Muscle of arm (tissue), 14 donors: ENCODE data around the gene UGT8. TPM values are rescaled to one million over a fixed set of nuclear protein-coding genes. Genes with fewer than 3 reads are reported as not detected.
"Not testable (repeated sequence)": the region's sequence is repeated elsewhere in the genome, so short reads cannot be mapped to it uniquely, and the experiment has no call there.

ENCODE experiments used
- DNase-seq: peaks from one replicate; pipeline ENCODE4 v3.0.0-alpha.2; 2013
- long read RNA-seq, 11 donors: transcript quantifications; one replicate each; lab custom pipeline, GENCODE V29; 2026
- polyA plus RNA-seq, 12 donors: library from polyadenylated mRNA; unstranded; fragments of 120-200 nt; gene quantifications; one replicate each; pipeline ENCODE4 v1.2.1, GENCODE V29; 2013; ENCODE audit not compliant: insufficient read length in 12 of 12

UGT8 gene
- polyA plus RNA-seq, result 10 to 100 TPM in 1 of 12 donors, 1 to 10 TPM in 2, under 1 TPM in 8, not detected in 1; 0.31 to 14.6 (median 0.59) TPM
- long read RNA-seq, donor 1, full-length matches to known transcripts, result 13 of 120 reads
- long read RNA-seq, donor 1, partial matches to known transcripts, result 107 of 120 reads
- long read RNA-seq, donor 1, other reads (novel, unspliced or antisense), result 0 of 120 reads
- long read RNA-seq, donor 2, full-length matches to known transcripts, result 1 of 1 reads
- long read RNA-seq, donor 2, partial matches to known transcripts, result 0 of 1 reads
- long read RNA-seq, donor 2, other reads (novel, unspliced or antisense), result 0 of 1 reads
- long read RNA-seq, donor 3, result 0 reads
- long read RNA-seq, donor 4, result 0 reads
- long read RNA-seq, donor 5, result 0 reads
- long read RNA-seq, donor 6, result 0 reads
- long read RNA-seq, donor 7, result 0 reads
- long read RNA-seq, donor 8, result 0 reads
- long read RNA-seq, donor 9, result 0 reads
- long read RNA-seq, donor 10, result 0 reads
- long read RNA-seq, donor 11, result 0 reads

GRCh38 chr4:114598191-114599121 lies at the start of gene UGT8:
Gene UGT8, plus strand, starts transcription at chr4:114598807. Its CDS starts 24,074 bp downstream, at chr4:114622881.
- no peak for DNase-seq

- no peak for DNase-seq
These were observed 49.0 kb upstream of the UGT8 start for GRCh38 chr4:114549638-114550037.

- DNase-seq, result no peak
These were observed 40.1 kb upstream of the UGT8 start for GRCh38 chr4:114558446-114559020.

GRCh38 chr4:114561590-114561989 lies 37.0 kb upstream of the UGT8 start:
- no peak for DNase-seq

- DNase-seq, result no peak
These were observed 36.3 kb upstream of the UGT8 start for GRCh38 chr4:114562176-114562904.

- DNase-seq, result no peak
These were observed 34.9 kb upstream of the UGT8 start for GRCh38 chr4:114563536-114564315.

- DNase-seq, result no peak
These were observed 21.2 kb upstream of the UGT8 start for GRCh38 chr4:114577386-114577785.

GRCh38 chr4:114582621-114583020 lies 16.0 kb upstream of the UGT8 start:
- DNase-seq, result no peak

GRCh38 chr4:114588305-114588704 lies 10.3 kb upstream of the UGT8 start:
- DNase-seq, result no peak

- not testable (repeated sequence) for DNase-seq
These were observed 8.2 kb upstream of the UGT8 start for GRCh38 chr4:114590360-114590759.

- DNase-seq, result no peak
These were observed 5.1 kb upstream of the UGT8 start for GRCh38 chr4:114593526-114593925.

GRCh38 chr4:114595207-114595606 lies 3.4 kb upstream of the UGT8 start:
- DNase-seq, result no peak

- DNase-seq, result no peak
These were observed 2.7 kb upstream of the UGT8 start for GRCh38 chr4:114595921-114596320.

GRCh38 chr4:114597410-114598115 lies 1.0 kb upstream of the UGT8 start:
- DNase-seq, result no peak

GRCh38 chr4:114599231-114599902 lies 760 bp downstream of the UGT8 start:
- no peak for DNase-seq

- DNase-seq, result no peak
These were observed 1.4 kb downstream of the UGT8 start for GRCh38 chr4:114599903-114600552.

GRCh38 chr4:114600672-114601071 lies 2.1 kb downstream of the UGT8 start:
- DNase-seq, result no peak

GRCh38 chr4:114601304-114602052 lies 2.9 kb downstream of the UGT8 start:
- DNase-seq, result no peak
